T47D (cell line): ENCODE results near the gene AZI2.
A peak's percentile ranks its signal among the peaks of the same experiment; 100 is the strongest.

Experiments used
- DNase-seq, 2 experiments: peaks; one replicate each; pipeline versions ENCODE4 v3.0.0 to v3.0.0-alpha.2; 2011 to 2012; ENCODE audit warnings: low read depth in 1 of 2, low spot score in 1 of 2
- JUND ChIP-seq: IDR thresholded peaks from 2 replicates; pipeline ENCODE4 v1.6.1; 2012; ENCODE audit warnings: low read depth
- in situ Hi-C: cut with HindIII; loops from 2 replicates; pipeline ENCODE4 v1.10.0; 2016; ENCODE audit warnings: low sequenced_read_pairs, low pct_unique_long_range_greater_than_20kb

The AZI2 gene

DNA sequence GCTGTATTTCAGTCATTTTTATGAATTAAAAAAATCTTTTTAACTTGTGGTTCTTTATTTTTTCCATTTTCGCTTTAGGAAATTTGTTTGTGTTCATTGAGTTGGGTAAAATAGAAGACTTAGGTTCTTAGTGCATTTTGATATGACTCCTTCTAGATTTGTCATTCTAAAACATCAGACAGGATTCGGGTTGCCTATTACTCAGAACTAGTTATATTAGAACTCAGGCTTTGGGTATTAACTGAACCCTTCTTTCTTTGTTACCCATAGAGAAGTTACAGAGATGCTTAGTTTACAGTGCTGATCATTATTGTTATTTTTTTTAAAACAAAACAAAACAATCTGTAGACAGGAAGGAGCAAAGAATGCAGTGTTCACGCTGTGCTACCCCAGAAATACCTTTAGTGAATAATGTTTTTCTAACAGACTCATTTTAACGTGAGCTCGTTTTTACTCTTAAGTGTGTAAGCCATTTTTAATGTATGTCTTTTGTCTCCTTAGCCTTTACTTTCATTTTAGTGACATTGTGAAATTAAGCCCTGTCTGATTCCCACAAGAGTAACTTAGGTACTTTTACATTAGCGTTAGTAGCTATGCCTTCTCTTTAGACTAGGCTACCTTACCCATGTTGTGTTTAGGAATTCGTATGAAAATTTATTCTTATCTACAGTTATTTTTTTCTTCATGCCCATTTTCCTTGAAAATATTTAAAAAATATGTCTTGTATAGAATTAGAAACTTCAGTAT lies 53.8 kb downstream of the AZI2 start:
- DNase-seq = no peak
- in situ Hi-C loops = no loop called here
- TF ChIP-seq JUND = no peak

- TF ChIP-seq JUND = no peak
- DNase-seq = no peak
- in situ Hi-C loops = no loop called here
These were observed 56.0 kb downstream of the AZI2 start for GRCh38 chr3:28292622-28293021.

DNA sequence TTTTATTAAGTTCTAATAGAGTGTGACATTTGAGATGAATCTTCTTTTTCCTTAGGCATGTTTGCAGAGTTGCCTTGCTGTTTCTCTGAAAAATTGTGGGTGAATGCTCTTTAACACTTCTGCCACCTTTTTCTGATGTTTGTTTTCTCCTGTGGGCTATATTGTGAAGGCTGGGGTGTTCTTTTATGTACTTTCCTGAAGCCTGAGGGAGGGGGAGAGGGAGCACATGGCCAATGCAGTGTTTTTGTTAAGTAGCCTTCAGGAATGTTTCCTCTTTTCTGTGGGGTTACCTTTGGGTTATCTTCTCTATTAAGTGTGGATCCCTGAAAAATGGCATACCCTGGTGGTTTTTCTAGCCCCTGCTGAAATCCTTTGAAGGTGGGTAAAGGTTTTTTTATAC lies 57.0 kb downstream of the AZI2 start:
- in situ Hi-C loops = no loop called here
- TF ChIP-seq JUND = no peak
- DNase-seq = no peak

- DNase-seq = no peak
- no peak for TF ChIP-seq JUND
- in situ Hi-C loops = no loop called here
These were observed 57.7 kb downstream of the AZI2 start for GRCh38 chr3:28290863-28291300.

DNA sequence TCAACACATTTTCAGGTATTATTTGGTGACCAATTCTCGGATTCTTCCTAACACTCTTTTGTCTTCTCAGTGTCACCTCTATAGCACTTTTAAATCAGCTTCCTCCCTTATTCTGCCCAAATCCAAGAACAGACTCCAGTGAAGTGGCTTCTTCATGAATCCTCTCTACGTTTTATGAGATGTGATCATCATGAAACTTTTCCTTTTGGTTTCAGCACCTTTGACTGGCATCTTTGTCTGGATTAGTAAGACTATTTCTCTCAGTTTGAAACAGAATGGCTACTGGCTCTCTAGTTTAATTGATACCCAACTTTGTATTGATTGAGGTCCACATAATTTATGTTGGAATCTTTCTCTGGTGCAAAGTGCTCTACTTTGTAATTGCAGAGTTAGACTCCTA lies 61.6 kb downstream of the AZI2 start:
- no peak for DNase-seq
- in situ Hi-C loops = no loop called here
- TF ChIP-seq JUND = no peak

GRCh38 chr3:28286595-28286994 lies 62.0 kb downstream of the AZI2 start:
- TF ChIP-seq JUND = no peak
- in situ Hi-C loops = no loop called here
- peak; percentile 14 to 67 for DNase-seq

GRCh38 chr3:28280781-28281180 lies 67.8 kb downstream of the AZI2 start:
- DNase-seq = no peak
- in situ Hi-C loops = no loop called here
- TF ChIP-seq JUND = no peak

- no peak for DNase-seq
- in situ Hi-C loops = no loop called here
- TF ChIP-seq JUND = no peak
These were observed 68.9 kb downstream of the AZI2 start for GRCh38 chr3:28279770-28280169.

GRCh38 chr3:28278918-28279317 lies 69.7 kb downstream of the AZI2 start:
- in situ Hi-C loops = no loop called here
- TF ChIP-seq JUND = no peak

DNA sequence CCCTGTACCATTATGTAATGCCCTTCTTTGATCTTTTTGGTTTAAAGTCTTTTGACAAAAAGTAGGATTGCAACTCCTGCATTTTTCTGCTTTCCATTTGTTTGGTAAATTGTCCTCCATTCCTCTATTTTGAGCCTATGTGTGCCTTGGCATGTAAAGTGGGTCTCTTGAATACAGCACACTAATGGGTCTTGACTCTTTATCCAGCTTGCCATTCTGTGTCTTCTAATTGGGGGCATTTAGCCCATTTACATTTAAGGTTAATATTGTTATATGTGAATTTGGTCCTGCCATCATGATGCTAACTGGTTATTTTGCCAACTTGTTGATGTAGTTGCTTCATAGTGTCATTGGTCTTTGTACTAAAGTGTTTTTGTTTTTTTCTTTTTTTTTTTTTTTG lies 74.8 kb downstream of the AZI2 start:
- no peak for DNase-seq
- TF ChIP-seq JUND = no peak
- in situ Hi-C loops = no loop called here

More at GRCh38 chr3:28278918-28279317, 69.7 kb downstream of the AZI2 start:
- DNase-seq = no peak
